Choroid plexus epithelial cell (primary cell): ENCODE results near the gene DUSP28.
"Not testable (repeated sequence)": the region's sequence is repeated elsewhere in the genome, so short reads cannot be mapped to it uniquely, and the experiment has no call there.

Experiments
- DNase-seq: peaks from one replicate; pipeline ENCODE4 v3.0.0-alpha.2; 2010; ENCODE audit warnings: low read depth
- H3K4me3 ChIP-seq: 2 replicates; pipeline ENCODE4 v1.5.1; 2011; ENCODE audit warnings: low read depth, mild to moderate bottlenecking, control low read depth, low read length, moderate library complexity
- CTCF ChIP-seq: conservative IDR thresholded peaks from 2 replicates; pipeline ENCODE4 v1.5.1; 2011; ENCODE audit warnings: low read depth, mild to moderate bottlenecking, control low read depth, inconsistent platforms, low read length, moderate library complexity

Gene DUSP28

GRCh38 chr2:240561325-240561971, 1.3 kb downstream of the DUSP28 start:
- peak; percentile 85 for DNase-seq
- peak overlapping the region; percentile 69 for H3K4me3 ChIP-seq
- no peak for TF ChIP-seq CTCF

DNA sequence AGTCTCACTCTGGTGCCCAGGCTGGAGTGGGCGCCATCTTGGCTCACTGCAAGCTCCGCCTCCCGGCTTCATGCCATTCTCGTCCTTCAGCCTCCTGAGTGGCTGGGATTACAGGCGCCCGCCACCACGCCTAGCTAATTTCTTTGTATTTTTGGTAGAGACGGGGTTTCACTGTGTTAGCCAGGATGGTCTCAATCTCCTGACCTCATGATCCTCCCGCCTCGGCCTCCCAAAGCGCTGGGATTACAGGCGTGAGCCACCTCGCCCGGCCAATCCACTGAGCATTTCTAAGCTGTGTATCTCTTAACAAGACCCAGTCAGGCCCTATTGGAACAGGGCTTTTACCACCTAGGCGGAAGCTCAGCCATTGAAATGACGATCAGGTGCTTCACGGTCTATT, 3.1 kb downstream of the DUSP28 start:
- DNase-seq, H3K4me3 ChIP-seq: not testable (repeated sequence)

DNA sequence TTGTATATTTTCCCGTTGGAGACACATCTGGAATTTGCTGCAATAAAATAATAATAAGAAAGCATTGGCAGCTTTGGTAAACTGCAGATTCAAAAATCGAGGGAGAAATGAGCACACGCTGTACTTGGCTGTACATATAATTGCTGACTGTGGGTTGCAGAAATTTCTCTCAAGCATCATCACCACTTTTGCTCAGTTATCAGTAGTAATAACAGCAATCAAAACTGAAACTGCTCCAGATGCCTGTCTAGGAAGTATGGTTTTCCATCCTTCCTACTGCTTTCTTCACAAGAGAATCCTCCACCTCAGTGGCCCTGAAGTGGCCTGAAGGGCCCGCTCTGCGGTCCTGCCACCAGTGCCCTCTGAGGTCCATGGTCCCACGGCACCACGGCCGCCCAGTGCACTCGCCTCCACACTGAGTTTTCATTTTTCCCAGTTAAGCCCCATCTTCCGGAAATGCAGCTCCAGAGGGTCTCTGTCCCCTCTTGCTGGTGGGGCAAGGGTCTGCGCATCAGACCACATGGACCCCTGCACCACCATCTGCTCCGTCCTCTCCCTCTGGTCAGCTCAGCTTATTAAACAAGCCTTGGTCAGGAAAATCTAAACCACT, 3.9 kb downstream of the DUSP28 start:
- H3K4me3 ChIP-seq = no peak overlapping the region
- DNase-seq = no peak
- TF ChIP-seq CTCF = no peak

DNA sequence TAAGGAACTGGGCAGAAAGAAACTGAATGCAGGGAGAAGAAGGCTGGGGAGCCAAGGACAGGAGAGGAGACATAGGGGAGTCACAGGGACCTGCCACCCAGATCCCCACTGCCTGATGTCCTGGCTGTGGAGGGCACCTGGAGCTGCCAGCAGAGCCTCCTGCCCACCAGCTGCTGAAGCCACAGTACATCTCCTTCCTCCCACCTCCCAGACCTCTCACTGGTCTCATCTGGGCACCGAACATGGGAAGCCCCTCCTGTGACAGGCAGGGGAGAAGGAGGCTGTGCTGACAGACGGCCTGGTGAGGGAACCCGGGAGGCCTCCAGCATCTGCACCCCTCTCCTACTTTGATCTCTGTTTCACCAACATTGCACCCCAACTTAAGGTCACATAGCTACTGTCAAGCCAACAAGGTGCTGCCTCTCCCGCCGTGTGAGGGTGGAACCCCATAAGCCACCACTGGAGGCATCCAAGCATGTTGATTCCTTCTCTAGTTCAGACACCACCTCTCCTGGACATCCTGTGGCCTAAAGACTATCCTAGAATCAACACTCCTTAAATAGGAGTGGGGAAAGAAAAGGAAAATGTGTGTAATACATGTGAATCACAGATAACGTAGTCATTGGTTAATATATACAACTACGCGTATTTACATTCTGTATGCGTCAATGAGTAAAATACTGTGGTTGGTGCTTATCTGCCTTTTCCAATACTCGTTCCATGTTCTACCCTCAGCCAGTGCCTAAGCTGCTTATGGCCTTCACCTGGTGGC, 4.6 kb downstream of the DUSP28 start:
- no peak overlapping the region for H3K4me3 ChIP-seq
- TF ChIP-seq CTCF = peak; percentile 41
- peak; percentile 55 for DNase-seq

- no peak overlapping the region for H3K4me3 ChIP-seq
- no peak for TF ChIP-seq CTCF
- peak; percentile 38 for DNase-seq
Observed at GRCh38 chr2:240565333-240566202, 5.4 kb downstream of the DUSP28 start.

DNA sequence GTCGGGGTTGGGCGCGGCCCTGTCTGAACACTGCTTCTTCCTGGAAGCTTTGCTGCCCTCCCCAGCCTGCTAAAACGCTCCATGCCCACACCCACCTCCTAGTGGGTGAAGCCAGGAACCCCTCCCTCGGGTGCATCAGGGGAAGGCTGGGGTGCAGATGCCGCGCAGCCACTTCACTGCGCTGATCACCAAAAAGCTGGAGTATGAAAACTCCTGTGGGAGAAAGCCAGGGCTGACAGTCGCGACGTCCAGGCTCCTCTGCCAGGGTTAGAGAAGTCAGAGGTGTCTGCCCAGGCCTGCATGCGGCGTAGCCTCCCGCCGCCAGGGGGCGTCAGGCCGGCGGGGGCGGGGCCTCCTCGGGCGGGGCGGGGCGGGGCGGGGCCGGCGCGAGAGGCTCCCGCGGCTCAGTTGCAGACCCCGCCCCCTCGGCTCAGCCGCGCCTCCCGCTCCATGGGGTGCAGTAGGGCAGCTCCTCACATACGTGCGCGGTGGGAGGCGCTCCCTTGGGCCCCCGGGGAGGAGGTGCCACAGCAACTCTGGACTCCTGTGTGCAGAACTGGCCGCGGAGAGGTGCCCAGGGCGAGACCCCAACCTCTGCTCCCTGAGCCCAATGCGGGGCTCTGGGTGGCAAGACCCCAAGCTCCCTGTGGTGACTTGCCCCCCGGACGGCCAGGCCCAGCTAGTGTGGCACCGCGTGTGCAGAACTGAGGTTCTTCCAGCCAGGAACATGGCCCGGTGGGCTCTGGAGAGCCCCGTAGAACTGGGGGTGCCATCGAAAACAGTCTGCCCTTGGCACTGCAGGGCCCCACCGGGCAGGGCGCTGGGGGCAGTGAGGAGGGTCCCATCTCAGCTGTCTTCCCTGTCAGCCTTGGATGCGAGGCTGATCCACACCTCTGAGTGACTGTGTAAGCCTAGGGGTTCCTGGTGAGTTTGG, 6.3 kb downstream of the DUSP28 start:
- H3K4me3 ChIP-seq = peak overlapping the region; percentile 43
- peak; percentile 87 for DNase-seq
- peak; percentile 68 for TF ChIP-seq CTCF
